Uterus (tissue), 4 donors: ENCODE data around the gene DOCK4. TPM values are rescaled to one million over a fixed set of nuclear protein-coding genes. Genes with fewer than 3 reads are reported as not detected.

ENCODE experiments used
- DNase-seq, 2 donors: peaks; one replicate each; pipeline ENCODE4 v3.0.0-alpha.2; 2019 to 2020
- H3K27ac ChIP-seq, 2 donors: fragments of 200-600 bp; sonication (generic); 1 replicate in 1 of 2; 2 replicates in 1 of 2; pipeline ENCODE4 v1.5.1; 2016 to 2018
- H3K27me3 ChIP-seq, 2 donors: fragments of 200-600 bp; sonication (generic); one replicate each; pipeline ENCODE4 v1.5.1; 2018 to 2019; ENCODE audit warnings: control low read depth in 1 of 2
- H3K36me3 ChIP-seq, 2 donors: fragments of 200-600 bp; sonication (generic); one replicate each; pipeline ENCODE4 v1.5.1; 2019; ENCODE audit warnings: control low read depth in 1 of 2
- H3K4me1 ChIP-seq, 2 donors: fragments of 200-600 bp; sonication (generic); one replicate each; pipeline ENCODE4 v1.5.1; 2018 to 2019; ENCODE audit warnings: control low read depth in 1 of 2
- H3K4me3 ChIP-seq, 2 donors: fragments of 200-600 bp; sonication (generic); 1 replicate in 1 of 2; 2 replicates in 1 of 2; pipeline ENCODE4 v1.5.1; 2018 to 2019; ENCODE audit warnings: mild to moderate bottlenecking in 1 of 2
- H3K9me3 ChIP-seq, 2 donors: fragments of 200-600 bp; sonication (generic); one replicate each; pipeline ENCODE4 v1.5.1; 2019; ENCODE audit warnings: control low read depth in 1 of 2
- CTCF ChIP-seq, 4 experiments: fragments of 200-600 bp in 2 of 4; fragments of 450-650 bp in 2 of 4; sonication (generic) in 2 of 4; IDR thresholded peaks; one replicate each; pipeline ENCODE4 v1.5.1; 2016 to 2019; ENCODE audit warnings: antibody characterized with exemption in 4 of 4, mild to moderate bottlenecking in 2 of 4, moderate library complexity in 1 of 4
- POLR2A ChIP-seq, 2 donors: fragments of 450-650 bp; IDR thresholded peaks; one replicate each; pipeline ENCODE4 v1.6.1; 2016; ENCODE audit warnings: antibody characterized with exemption in 2 of 2, mild to moderate bottlenecking in 1 of 2, moderate library complexity in 1 of 2
- intact Hi-C: fragments of 100-400 bp; cut with DNase I; formaldehyde crosslinking; loops from one replicate; pipeline ENCODE4 v1.15.1; 2023; ENCODE audit warnings: low total_unique reads
- total RNA-seq, 4 donors: library from RNA; depleted of rRNA in 3 of 4; stranded (reverse); fragments of >200 nt in 3 of 4; gene quantifications; one replicate each; pipeline versions ENCODE4 v1.1.0 to v1.2.4, GENCODE V29; 2014 to 2023
- donor health status: DM: yes; HTN: yes; CAD: no.

DOCK4 gene
- total RNA-seq, 4 donors from 2014 or later, result 48.8 to 217 (median 72.3) TPM

- Histone ChIP-seq H3K27ac (no peak overlapping the region), H3K4me1 (no peaks in the 10 kb centered on the region), H3K27me3 (no peaks in the 10 kb centered on the region), H3K9me3 (no peaks in the 10 kb centered on the region), H3K36me3 (no peaks in the 10 kb centered on the region), H3K4me3 (no peak overlapping the region)
- TF ChIP-seq POLR2A (IDR thresholded peaks at IDR 0.05) (no peak), CTCF (IDR thresholded peaks at IDR 0.05) (no peak)
- no peak for DNase-seq
- intact Hi-C loops, result no loop called here
Observed at GRCh38 chr7:112076324-112076723, 129.9 kb downstream of the DOCK4 start.

GRCh38 chr7:112074464-112074863 is 131.7 kb downstream of the DOCK4 start:
- Histone ChIP-seq H3K4me3 (no peak overlapping the region), H3K9me3 (no peaks in the 10 kb centered on the region), H3K36me3 (no peaks in the 10 kb centered on the region), H3K27ac (no peak overlapping the region), H3K4me1 (no peaks in the 10 kb centered on the region), H3K27me3 (no peaks in the 10 kb centered on the region)
- intact Hi-C loops, result no loop called here
- TF ChIP-seq CTCF (IDR thresholded peaks at IDR 0.05), result no peak
- TF ChIP-seq POLR2A (IDR thresholded peaks at IDR 0.05), result no peak
- DNase-seq, result no peak

- no peaks in the 10 kb centered on the region for H3K9me3 ChIP-seq
- DNase-seq, result no peak
- H3K4me3 ChIP-seq, result no peak overlapping the region
- intact Hi-C loops, result no loop called here
- H3K4me1 ChIP-seq, result no peaks in the 10 kb centered on the region
- H3K36me3 ChIP-seq, result no peaks in the 10 kb centered on the region
- H3K27ac ChIP-seq, result no peak overlapping the region
- TF ChIP-seq CTCF (IDR thresholded peaks at IDR 0.05) (no peak), POLR2A (IDR thresholded peaks at IDR 0.05) (no peak)
- H3K27me3 ChIP-seq, result no peaks in the 10 kb centered on the region
Observed at GRCh38 chr7:112073530-112073929, 132.7 kb downstream of the DOCK4 start.

GRCh38 chr7:112072541-112073245 is 133.5 kb downstream of the DOCK4 start:
- DNase-seq, result no peak
- TF ChIP-seq POLR2A (IDR thresholded peaks at IDR 0.05) (no peak), CTCF (IDR thresholded peaks at IDR 0.05) (no peak)
- intact Hi-C loops, result no loop called here
- Histone ChIP-seq H3K4me1 (no peaks in the 10 kb centered on the region), H3K27ac (no peak overlapping the region), H3K36me3 (no peaks in the 10 kb centered on the region), H3K9me3 (no peaks in the 10 kb centered on the region), H3K4me3 (no peak overlapping the region), H3K27me3 (no peaks in the 10 kb centered on the region)

- Histone ChIP-seq H3K4me3 (no peak overlapping the region), H3K4me1 (no peaks in the 10 kb centered on the region), H3K36me3 (no peaks in the 10 kb centered on the region), H3K9me3 (no peaks in the 10 kb centered on the region), H3K27me3 (no peaks in the 10 kb centered on the region), H3K27ac (no peak overlapping the region)
- TF ChIP-seq CTCF (IDR thresholded peaks at IDR 0.05) (no peak), POLR2A (IDR thresholded peaks at IDR 0.05) (no peak)
- intact Hi-C loops, result no loop called here
- DNase-seq, result no peak
Observed at GRCh38 chr7:112071856-112072255, 134.3 kb downstream of the DOCK4 start.
